GM12878 (cell line): ENCODE results near the gene GCSAM. TPM values are rescaled to one million over a fixed set of nuclear protein-coding genes. Genes with fewer than 3 reads are reported as not detected.
A peak's percentile ranks its signal among the peaks of the same experiment; 100 is the strongest.

Source experiments
- BRCA1 ChIP-seq: IDR thresholded peaks from 2 replicates; pipeline ENCODE4 v1.6.1; 2011; ENCODE audit warnings: low read depth, low read length, improper control_type of control experiment
- CBFB ChIP-seq: IDR thresholded peaks from 2 replicates; pipeline ENCODE4 v1.6.1; 2016; ENCODE audit warnings: antibody characterized with exemption, low read depth
- CBX3 ChIP-seq: fragments of 200-600 bp; sonication (generic); IDR thresholded peaks from 2 replicates; pipeline ENCODE4 v1.6.1; 2016; ENCODE audit warnings: low read depth, borderline replicate concordance
- CREM ChIP-seq: IDR thresholded peaks from 2 replicates; pipeline ENCODE4 v1.6.1; 2014; ENCODE audit warnings: antibody characterized with exemption, low read depth
- EED ChIP-seq: sonication (generic); IDR thresholded peaks from 2 replicates; pipeline ENCODE4 v1.6.1; 2016; ENCODE audit warnings: antibody characterized with exemption, low read depth
- FOS ChIP-seq: IDR thresholded peaks from 3 replicates; pipeline ENCODE4 v1.6.1; 2011; ENCODE audit warnings: borderline replicate concordance; ENCODE audit not compliant: insufficient read length; ENCODE audit errors: extremely low read depth
- GATAD2B ChIP-seq: fragments of 450-650 bp; conservative IDR thresholded peaks from 2 replicates; pipeline ENCODE4 v1.6.1; 2017; ENCODE audit warnings: low read depth, mild to moderate bottlenecking, moderate library complexity
- HCFC1 ChIP-seq: fragments of 150-350 bp; IDR thresholded peaks from 2 replicates; pipeline ENCODE4 v1.6.1; 2014; ENCODE audit warnings: low read length
- NFYA ChIP-seq: IDR thresholded peaks from 2 replicates; pipeline ENCODE4 v1.6.1; 2011; ENCODE audit warnings: low read depth, mild to moderate bottlenecking, low read length, improper control_type of control experiment, borderline replicate concordance
- PAX5 ChIP-seq: IDR thresholded peaks from 2 replicates; pipeline ENCODE4 v1.6.1; 2011; ENCODE audit warnings: low read depth, low read length, borderline replicate concordance
- PML ChIP-seq: IDR thresholded peaks from 2 replicates; pipeline ENCODE4 v1.6.1; 2012; ENCODE audit warnings: low read length, inconsistent platforms
- POLR2A ChIP-seq: IDR thresholded peaks from 2 replicates; pipeline ENCODE4 v1.6.1; 2011; ENCODE audit warnings: low read depth, mild to moderate bottlenecking, low read length
- RUNX3 ChIP-seq: IDR thresholded peaks from 2 replicates; pipeline ENCODE4 v1.6.1; 2012; ENCODE audit warnings: low read length, inconsistent platforms
- SIX5 ChIP-seq: IDR thresholded peaks from 2 replicates; pipeline ENCODE4 v1.6.1; 2011; ENCODE audit warnings: mild to moderate bottlenecking, low read depth, low read length, moderate library complexity; ENCODE audit not compliant: severe bottlenecking
- SKIL ChIP-seq: fragments of 450-650 bp; IDR thresholded peaks from 2 replicates; pipeline ENCODE4 v1.6.1; 2017; ENCODE audit warnings: mild to moderate bottlenecking, low read depth, inconsistent platforms; ENCODE audit not compliant: poor library complexity, severe bottlenecking
- TAF1 ChIP-seq: IDR thresholded peaks from 2 replicates; pipeline ENCODE4 v1.6.1; 2011; ENCODE audit warnings: mild to moderate bottlenecking, low read depth, low read length, borderline replicate concordance
- TCF12 ChIP-seq: IDR thresholded peaks from 2 replicates; pipeline ENCODE4 v1.6.1; 2011; ENCODE audit warnings: low read depth, mild to moderate bottlenecking, low read length
- ZNF207 ChIP-seq: fragments of 450-650 bp; IDR thresholded peaks from 2 replicates; pipeline ENCODE4 v1.6.1; 2014; ENCODE audit warnings: antibody characterized with exemption, mild to moderate bottlenecking, borderline replicate concordance
- polyA plus RNA-seq, 11 experiments: library from polyadenylated mRNA; depleted of rRNA in 4 of 11; unstranded in 6 of 11; stranded (reverse) in 5 of 11; fragments of >200 nt; fragmentation: Nextera tagmentation in 4 of 11; fragmentation: Illumina TruSeq in 1 of 11; extraction: Ambion mirVana in 4 of 11; extraction: Trizol in 1 of 11; gene quantifications; 1 replicate in 1 of 11; 2 replicates in 10 of 11; pipeline versions ENCODE4 v1.2.1 to v1.2.3, GENCODE V29; 2011 to 2016; ENCODE audit warnings: inconsistent platforms in 2 of 11, missing spikeins in 2 of 11, low read depth in 1 of 11
- total RNA-seq, 4 experiments: library from RNA; depleted of rRNA in 3 of 4; stranded (reverse); fragments of >200 nt in 3 of 4; fragmentation: Illumina TruSeq in 1 of 4; extraction: Trizol in 1 of 4; gene quantifications; 2 replicates each; pipeline versions ENCODE4 v1.2.1 to v1.2.3, GENCODE V29; 2013 to 2021
- TF ChIP-seq, protein P1 (sequence below): fragments of 450-650 bp; formaldehyde crosslinking; IDR thresholded peaks from 2 replicates; pipeline ENCODE4 v1.5.0; 2022; ENCODE audit warnings: mild to moderate bottlenecking, missing genetic modification characterization
- TF ChIP-seq, protein P2 (sequence below): fragments of 450-650 bp; conservative IDR thresholded peaks from 2 replicates; pipeline ENCODE4 v1.6.1; 2017; ENCODE audit warnings: mild to moderate bottlenecking, moderate library complexity
- TF ChIP-seq, protein P3 (sequence below): fragments of 450-650 bp; formaldehyde crosslinking; IDR thresholded peaks from 2 replicates; pipeline ENCODE4 v1.4.0; 2020; ENCODE audit warnings: mild to moderate bottlenecking, moderate library complexity

GCSAM gene
- total and polyA plus RNA-seq, 10 of the 15 experiments (the other 5 are each of a cell fraction or from before 2014, with no cell fraction given) = 81.5 to 407 (median 107) TPM

- TF ChIP-seq SKIL = no peak
- TF ChIP-seq CREM = peak; percentile 68
- TF ChIP-seq PML = peak; percentile 58
- TF ChIP-seq RUNX3 = peak; percentile 92
- no peak; the same call in 1 of the 2 replicates for TF ChIP-seq ZNF207
- no peak for TF ChIP-seq NFYA
- TF ChIP-seq, protein P1, sequence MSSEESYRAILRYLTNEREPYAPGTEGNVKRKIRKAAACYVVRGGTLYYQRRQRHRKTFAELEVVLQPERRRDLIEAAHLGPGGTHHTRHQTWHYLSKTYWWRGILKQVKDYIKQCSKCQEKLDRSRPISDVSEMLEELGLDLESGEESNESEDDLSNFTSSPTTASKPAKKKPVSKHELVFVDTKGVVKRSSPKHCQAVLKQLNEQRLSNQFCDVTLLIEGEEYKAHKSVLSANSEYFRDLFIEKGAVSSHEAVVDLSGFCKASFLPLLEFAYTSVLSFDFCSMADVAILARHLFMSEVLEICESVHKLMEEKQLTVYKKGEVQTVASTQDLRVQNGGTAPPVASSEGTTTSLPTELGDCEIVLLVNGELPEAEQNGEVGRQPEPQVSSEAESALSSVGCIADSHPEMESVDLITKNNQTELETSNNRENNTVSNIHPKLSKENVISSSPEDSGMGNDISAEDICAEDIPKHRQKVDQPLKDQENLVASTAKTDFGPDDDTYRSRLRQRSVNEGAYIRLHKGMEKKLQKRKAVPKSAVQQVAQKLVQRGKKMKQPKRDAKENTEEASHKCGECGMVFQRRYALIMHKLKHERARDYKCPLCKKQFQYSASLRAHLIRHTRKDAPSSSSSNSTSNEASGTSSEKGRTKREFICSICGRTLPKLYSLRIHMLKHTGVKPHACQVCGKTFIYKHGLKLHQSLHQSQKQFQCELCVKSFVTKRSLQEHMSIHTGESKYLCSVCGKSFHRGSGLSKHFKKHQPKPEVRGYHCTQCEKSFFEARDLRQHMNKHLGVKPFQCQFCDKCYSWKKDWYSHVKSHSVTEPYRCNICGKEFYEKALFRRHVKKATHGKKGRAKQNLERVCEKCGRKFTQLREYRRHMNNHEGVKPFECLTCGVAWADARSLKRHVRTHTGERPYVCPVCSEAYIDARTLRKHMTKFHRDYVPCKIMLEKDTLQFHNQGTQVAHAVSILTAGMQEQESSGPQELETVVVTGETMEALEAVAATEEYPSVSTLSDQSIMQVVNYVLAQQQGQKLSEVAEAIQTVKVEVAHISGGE (CRISPR knock-in tag) = no peak
- TF ChIP-seq CBX3 = no peak
- TF ChIP-seq TCF12 = peak; percentile 80
- peak; percentile 92 for TF ChIP-seq GATAD2B
- no peak for TF ChIP-seq HCFC1
- no peak for TF ChIP-seq TAF1
- TF ChIP-seq, protein P2, sequence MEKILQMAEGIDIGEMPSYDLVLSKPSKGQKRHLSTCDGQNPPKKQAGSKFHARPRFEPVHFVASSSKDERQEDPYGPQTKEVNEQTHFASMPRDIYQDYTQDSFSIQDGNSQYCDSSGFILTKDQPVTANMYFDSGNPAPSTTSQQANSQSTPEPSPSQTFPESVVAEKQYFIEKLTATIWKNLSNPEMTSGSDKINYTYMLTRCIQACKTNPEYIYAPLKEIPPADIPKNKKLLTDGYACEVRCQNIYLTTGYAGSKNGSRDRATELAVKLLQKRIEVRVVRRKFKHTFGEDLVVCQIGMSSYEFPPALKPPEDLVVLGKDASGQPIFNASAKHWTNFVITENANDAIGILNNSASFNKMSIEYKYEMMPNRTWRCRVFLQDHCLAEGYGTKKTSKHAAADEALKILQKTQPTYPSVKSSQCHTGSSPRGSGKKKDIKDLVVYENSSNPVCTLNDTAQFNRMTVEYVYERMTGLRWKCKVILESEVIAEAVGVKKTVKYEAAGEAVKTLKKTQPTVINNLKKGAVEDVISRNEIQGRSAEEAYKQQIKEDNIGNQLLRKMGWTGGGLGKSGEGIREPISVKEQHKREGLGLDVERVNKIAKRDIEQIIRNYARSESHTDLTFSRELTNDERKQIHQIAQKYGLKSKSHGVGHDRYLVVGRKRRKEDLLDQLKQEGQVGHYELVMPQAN = no peak; the same call in 1 of the 2 replicates
- TF ChIP-seq, protein P3, sequence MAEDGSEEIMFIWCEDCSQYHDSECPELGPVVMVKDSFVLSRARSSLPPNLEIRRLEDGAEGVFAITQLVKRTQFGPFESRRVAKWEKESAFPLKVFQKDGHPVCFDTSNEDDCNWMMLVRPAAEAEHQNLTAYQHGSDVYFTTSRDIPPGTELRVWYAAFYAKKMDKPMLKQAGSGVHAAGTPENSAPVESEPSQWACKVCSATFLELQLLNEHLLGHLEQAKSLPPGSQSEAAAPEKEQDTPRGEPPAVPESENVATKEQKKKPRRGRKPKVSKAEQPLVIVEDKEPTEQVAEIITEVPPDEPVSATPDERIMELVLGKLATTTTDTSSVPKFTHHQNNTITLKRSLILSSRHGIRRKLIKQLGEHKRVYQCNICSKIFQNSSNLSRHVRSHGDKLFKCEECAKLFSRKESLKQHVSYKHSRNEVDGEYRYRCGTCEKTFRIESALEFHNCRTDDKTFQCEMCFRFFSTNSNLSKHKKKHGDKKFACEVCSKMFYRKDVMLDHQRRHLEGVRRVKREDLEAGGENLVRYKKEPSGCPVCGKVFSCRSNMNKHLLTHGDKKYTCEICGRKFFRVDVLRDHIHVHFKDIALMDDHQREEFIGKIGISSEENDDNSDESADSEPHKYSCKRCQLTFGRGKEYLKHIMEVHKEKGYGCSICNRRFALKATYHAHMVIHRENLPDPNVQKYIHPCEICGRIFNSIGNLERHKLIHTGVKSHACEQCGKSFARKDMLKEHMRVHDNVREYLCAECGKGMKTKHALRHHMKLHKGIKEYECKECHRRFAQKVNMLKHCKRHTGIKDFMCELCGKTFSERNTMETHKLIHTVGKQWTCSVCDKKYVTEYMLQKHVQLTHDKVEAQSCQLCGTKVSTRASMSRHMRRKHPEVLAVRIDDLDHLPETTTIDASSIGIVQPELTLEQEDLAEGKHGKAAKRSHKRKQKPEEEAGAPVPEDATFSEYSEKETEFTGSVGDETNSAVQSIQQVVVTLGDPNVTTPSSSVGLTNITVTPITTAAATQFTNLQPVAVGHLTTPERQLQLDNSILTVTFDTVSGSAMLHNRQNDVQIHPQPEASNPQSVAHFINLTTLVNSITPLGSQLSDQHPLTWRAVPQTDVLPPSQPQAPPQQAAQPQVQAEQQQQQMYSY (CRISPR knock-in tag) = no peak
- TF ChIP-seq FOS = no peak
- TF ChIP-seq EED = peak; percentile 89
- TF ChIP-seq PAX5 = peak; percentile 77; the same call in 1 of the 2 replicates
- TF ChIP-seq POLR2A = peak; percentile 63
- no peak for TF ChIP-seq BRCA1
- TF ChIP-seq CBFB = 0 out of 2 replicates have a peak, but pooled peaks have one; percentile 25
- no peak for TF ChIP-seq SIX5
Measured at GRCh38 chr3:112115161-112115739, 17.8 kb downstream of the GCSAM start (continued).
